Fibroblast of skin of scalp (primary cell): ENCODE data around the gene WNT7A.

ENCODE experiments used
- DNase-seq: peaks from one replicate; pipeline ENCODE4 v3.0.0-alpha.2; 2013

WNT7A gene

DNA sequence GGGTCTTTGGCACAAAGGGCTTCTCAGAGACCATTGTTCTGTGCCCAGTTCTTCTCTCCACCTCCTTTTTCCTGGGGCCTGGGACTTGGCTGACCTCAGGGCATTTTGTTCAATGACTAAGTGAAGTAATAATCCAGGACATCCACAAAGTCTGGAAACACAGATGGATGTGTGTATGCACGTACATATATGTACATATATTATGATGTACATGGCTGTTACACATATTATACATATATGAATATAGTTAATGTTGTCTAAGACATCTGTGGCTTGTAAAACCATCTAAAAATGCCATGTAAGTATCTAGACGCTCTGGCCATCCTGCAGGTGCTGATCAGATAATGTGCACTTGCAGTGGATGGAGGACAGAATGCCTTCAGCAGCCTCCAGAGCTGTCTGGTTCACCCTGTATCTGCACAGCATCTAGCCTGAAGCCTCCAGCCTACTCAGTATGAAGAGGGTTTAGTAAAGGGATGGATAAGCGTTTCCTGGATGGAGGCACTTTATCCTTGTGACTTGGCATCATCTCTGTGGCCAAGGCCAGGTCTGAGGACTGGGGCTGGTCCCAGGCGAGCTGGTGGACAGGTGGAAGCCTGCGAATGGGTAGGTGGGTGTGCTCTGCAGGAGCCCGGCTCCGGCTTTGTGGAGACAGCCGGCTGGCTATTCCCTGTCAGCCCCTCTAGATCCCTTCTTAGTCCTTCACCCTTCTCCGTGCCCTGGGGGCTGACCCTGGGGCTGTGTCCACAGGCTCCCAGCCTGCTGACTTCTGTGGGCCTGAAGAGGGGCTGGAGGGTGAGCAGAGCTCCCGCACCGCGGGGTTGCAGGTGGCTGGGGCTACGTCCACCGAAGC lies 88.4 kb downstream of the WNT7A start:
- no peak for DNase-seq

DNA sequence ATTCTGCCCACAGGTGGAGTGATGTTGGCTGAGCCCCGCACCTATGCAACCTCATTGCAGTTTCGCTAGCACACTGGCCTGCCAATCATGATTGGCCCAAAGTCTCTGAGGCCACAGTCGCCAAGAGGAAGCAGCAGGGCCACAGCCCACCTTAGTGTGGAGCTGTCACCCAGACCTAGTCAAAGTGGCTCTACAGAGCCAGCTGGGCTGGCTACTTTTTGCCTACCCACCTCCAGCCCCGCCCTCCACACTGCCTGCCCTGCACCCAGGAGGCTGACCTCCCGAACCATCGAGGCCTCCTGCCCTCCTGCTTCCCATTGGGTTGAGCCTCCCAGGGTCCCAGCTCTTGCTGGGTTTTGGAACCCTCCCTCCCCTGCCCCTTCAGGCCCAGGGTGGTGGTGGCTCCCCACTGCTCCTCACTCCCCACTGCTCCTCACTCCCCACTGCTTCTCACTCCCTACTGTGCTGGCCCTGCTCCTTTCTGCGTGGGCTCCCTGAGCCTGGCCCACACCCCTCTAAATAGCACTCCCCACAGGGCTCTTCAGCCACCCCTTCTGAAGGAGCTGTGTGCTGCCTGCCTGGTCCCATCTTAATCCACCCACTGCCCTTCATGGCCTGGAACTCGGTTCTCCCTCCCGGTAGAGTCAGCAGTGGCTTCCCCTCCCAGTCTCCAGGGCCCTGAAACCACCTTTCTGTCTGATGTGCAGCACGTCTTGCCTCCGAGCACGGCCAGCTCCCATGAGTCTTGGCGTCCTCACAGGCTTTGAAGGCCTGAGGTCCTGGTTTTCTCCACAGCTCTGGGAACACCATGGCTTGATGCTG lies 89.3 kb downstream of the WNT7A start:
- DNase-seq, result no peak

DNA sequence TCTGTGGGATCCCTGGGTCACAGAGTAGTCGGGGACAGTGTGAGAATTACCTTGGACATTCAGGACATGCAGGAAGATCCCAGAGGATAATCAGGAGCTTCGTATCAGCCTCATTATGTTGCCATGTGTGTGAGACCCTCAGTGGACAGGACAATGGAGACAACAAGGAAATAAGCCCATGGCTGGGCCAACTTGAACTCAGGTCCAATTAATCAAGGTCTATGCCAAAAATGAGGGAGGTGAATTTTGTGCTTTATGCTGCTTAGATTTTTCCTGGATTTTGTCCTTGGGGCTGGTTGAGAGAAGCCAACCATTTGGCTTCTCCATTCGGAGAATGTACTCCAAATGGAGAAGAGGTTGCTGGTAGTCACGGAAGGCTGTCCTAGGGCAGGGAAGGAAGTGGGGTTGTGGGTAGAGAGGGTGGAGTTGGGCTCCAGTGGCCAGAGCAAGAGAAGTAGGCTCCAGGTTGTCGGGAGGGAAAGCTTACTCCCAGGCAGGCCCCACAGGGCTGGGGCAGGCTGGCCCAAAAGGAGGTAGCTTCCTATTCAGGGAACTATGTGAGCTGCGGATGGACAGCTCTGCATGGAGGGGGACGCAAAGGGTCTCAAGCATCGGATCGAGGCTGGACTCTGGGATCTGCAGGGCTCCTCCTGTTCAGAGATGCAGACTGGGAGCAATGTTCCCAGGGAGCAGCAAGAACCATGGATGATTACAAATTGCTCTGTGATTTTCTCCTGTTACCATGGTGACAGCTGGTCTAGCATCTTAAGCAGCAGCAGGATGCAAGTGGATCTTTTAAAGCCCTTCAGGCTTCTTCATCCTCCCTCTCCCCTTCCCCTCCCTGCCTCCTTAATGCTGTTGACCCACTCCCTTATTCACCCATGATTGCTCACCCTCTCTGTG lies 91.1 kb downstream of the WNT7A start:
- DNase-seq, result no peak

DNA sequence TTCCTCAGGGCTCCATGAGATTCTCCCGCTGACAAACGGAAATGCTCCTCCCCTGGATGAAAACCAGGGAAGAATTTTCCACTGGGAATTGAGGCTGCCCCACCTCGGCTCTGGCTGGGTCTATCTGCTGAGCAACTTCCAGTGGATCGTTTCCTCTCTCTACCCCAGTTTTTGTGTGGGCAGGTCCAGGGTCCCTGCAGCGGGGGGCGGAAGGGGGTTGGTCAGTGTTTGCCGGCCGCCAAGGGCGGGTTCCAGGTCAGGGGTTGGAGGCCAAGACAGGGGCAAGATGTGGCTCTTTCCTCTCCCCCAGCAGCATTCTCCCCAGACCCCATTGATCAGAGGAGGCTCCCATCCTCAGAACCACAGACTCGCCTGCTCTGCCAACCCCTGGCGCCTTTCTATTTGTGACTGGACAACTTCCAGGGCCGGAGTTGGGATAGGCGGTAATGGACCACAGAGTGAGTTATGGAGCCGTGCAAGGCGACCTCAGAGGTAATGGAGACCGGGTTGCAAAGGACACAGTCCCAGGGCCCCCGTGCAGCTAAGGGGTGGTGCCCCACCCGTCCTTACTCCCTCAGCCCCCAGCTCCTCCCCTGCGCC lies 92.2 kb downstream of the WNT7A start:
- no peak for DNase-seq

DNA sequence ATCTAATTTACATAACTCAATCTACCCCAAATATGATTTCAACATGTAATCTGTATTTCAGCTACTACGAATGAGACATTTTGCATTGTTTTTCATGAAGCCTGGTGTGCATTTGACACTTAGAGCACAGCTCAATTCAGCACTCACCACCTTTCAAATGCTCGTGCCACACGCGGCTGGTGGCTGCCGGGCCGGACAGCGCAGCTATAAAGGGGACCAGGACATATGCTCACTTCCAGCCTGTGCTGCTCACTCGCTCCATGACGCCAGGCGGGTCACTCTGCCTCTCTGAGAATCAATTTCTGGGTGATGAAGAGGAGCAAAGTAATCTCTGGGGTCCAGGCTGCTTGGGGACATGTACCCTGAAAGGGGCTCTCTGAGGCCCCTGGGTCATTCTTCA lies 93.1 kb downstream of the WNT7A start:
- no peak for DNase-seq

DNA sequence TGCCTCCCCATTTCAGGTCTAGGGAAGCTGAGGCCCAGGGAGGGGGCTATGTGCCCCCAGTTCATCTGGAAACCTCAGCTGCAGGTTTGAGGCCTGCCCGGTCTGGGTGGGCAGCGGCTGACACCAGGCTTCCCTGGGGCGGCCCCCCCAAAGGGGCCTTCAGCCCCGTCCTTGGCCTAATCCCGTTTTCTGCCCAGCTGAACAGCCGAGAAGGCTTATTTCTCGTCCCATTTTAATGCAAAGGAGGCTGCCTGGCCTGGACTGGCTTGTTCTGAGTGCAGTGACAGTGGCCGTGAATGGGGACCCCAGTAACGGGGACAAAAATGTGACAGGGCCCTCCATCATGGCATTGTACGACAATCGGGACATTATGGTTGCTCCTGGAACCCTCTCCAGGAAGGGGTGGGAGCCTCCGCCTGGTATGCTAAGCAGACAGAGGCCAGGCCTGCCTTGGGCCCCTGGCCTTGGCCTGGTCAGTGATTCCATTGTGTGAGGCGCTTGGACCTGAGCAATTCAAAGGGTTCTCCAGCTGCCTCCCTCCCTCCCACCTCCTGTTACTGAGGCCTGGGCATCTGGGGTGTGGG lies 93.9 kb downstream of the WNT7A start:
- DNase-seq, result no peak

DNA sequence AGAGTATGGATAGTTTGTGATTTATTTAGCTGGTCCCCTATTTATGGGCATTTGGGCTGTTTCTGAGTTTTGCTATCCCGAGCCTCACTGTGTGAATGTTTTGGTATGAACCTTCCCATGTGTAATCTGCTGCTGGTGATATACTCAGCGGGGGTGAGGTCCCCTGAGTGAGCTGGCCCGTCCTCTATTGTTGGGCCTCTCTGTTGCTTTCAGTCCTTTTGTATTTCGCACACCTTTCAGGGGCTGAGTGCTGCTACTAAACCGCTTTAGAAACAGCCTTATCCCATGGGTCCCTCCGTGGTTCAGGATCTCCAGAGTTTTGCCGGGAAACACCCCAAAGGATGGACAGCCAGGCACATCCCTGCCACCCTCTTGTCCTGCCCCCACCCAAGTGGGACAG lies 94.5 kb downstream of the WNT7A start:
- no peak for DNase-seq

DNA sequence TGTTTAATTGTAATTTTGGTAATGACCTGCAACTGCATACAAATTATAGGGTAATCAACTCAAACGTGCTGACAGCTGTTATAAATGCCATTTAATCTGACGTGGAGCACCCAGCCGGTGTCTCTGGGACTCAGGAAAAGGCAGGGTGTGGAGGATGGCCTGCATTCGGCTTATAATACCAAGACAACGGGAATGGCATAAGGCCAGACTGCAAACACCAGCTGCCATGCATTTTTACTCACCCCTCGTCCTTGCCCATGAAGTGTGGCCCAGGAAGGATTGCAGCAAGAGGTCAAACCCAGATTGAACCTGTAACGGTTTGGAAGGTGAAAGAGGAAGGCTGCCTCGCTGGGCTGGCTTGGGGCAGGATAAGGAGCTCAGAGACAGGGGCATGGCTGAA lies 96.4 kb downstream of the WNT7A start:
- DNase-seq, result no peak

DNA sequence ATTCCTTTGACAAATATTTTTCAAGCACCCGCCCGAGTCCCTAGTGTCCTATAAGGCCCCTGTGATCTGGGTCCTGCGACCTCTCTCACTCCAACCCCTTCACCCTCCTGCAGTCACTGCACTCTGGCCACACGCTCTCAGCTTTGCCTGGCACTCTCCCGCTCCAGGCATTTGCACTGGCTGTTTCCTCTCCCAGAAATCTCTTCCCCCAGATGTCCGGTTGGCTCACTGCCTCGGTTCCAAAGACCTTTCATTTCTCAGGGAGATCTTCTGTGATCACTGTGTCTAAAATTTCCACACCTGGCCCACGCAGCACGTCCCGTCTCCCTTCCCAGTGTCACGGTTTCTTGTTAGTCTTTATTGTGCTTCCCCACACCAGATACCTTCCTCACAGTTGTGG lies 97.4 kb downstream of the WNT7A start:
- no peak for DNase-seq

DNA sequence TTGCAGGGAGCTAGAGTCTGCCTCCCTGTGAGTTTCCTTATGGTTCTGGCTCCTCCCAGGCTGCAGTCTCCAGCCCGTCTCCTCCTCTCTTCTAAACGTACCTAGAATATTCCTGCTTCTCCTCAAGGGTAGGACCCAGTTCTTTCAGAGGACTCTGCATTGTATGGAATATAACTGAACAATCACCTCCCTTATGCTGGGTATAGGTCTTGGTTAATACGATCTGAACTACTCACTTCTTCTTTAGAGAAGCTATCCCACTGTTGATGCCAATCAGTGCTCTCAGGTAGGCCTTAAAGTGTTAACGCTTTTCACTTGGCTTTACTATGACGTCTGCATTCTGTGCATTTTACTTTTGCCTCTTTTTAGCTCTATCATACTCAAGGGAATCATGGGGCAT lies 98.5 kb downstream of the WNT7A start:
- DNase-seq, result no peak

DNA sequence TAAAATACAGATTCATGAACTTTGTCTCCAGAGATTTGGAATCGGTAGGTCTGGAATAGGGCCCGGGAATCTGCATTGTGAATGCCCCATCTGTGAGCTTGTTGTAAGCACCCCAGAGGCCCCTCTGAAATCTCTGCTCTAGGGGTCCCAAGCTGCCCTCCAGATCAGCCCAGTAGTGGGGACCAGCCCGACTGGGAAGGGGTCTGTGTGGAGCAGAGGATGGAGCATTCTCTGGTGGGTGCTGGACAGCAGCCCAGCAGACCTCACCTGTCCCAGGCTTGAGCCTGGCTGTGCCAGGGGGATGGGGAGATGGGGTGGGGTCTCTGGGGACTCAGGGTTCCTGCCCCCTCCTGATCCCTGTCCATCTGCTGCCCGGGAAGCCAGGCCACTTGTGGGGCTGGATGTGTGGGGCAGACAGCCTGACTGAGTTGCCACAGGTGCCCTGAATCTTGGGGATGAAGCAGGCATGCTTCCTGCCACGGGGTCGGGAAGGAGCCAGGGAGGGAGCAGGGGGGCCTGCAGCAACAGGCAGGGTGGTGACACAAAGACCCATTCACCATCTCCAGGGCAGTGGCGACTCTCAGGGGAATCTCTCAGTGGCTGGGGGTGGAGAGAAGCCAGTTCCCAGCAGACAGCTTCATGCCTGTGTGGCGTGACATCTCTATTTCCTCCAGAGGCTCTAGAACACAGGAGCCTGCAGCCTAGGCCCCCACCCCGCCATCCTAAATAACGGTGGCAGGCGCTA lies 99.3 kb downstream of the WNT7A start:
- DNase-seq, result no peak

DNA sequence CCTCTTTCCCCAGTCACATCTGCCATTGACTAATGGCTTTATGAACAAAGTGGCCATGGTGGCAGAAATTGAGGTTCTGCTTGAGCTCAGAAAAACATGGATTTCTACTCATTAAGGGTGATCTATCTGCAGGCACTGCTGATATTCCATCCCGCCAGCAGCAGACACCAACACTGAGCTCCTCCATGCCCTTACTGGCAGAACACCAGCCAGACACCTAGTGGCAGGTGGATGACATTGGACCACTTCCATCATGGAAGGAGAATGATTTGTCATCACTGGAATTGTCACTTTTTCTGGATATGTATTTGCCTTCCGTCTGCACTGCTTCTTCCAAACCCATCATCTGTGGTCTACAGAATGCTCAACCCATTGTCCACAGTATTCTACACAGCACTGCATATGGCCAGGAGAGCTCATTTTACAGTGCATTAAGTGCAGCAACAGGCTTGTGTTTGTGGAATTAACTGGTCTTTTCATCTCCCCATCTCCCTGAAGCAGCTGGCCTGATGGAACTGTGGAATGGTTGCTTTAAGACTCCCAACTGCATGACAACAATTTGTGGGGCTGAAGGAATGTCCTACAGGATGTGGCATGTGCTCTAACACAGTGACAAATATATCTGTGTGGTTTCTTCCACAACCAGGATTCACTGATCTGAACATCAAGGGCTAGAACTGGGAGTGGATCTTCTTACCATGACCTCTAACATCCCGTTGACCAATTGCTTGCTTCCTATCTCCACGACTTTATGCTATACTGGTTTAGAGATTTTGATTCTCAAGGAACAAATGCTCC lies 103.4 kb downstream of the WNT7A start:
- DNase-seq, result no peak

DNA sequence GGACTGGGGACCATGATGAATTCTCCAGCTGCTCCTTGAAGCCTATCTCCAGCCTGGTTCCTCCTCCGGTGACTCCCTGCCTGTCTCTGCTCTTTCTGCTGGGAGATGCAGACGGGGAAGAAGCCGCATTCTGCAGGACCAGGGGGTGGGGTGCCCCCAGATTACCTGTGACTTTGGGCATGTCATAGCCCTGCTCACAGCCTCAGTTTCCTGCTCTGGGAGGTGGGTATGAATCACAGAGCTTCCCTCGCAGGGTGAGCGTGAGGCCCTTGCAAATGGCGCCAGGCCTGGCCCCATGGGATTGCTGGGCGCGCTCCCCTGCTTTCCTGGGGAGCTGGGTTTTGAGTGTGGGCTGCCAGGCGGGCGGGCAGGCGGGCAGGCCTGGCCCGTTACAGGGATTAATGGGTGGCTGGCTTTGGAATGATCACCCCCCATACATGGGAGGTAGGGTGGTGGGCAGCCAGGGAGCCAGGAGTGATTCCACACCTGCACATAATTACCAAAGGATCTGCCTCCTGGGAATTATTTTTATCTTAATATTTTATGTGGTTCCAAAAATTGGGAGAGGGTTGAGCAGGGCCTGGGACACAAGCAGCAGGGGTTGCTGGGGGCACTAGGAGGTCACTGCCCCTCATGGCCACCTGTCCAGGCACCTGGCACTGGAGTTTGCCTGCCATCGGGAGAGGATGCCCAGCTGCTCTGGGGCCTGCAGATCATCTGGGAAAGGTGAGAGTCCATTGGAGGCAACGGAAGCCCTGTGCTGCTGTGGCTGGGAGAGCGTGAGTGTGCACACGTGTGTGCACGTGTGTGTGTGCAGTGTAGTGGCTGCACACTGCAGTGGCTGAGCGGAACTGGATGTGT lies 106.8 kb downstream of the WNT7A start:
- DNase-seq, result no peak

DNA sequence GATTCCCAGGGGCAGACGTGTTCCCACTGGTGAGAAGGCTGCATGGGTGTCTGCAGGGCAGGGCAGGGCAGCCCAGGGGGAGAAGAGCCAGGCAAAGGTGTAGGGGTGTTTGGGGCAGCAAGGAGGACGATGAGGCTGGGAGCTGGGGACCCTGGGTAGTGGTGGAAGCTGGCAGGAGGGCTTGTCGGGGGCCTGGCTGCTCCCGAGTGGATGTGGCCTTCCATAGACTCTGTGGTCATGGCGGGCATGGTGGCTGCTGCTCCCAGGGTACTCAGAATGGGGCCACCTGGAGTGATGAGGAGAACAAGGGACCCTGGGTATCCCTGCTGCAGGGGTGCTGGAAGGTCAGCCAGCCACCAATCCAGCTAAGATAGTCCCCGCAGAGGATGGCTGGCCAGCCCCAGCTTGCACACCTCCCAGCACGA lies 107.5 kb downstream of the WNT7A start:
- DNase-seq, result no peak

DNA sequence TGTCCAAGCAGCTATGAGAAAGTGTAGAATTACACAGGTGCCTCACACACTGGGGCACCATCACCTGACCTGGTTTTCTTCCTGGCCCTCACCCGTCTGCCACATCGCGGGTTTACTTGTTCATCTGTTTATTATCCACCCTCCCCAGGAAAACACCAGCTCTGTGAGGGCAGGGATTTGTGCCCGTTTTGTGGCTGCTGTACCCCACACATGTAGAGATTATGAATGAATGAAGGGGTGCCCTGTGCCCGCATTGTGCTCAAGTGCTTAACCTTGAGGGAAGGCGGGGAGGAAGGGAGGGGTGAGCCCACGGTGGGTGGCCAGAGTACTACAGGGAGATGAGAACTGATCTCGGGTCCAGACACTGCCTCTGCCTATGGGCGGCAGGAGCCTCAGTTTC lies 108.4 kb downstream of the WNT7A start:
- no peak for DNase-seq

DNA sequence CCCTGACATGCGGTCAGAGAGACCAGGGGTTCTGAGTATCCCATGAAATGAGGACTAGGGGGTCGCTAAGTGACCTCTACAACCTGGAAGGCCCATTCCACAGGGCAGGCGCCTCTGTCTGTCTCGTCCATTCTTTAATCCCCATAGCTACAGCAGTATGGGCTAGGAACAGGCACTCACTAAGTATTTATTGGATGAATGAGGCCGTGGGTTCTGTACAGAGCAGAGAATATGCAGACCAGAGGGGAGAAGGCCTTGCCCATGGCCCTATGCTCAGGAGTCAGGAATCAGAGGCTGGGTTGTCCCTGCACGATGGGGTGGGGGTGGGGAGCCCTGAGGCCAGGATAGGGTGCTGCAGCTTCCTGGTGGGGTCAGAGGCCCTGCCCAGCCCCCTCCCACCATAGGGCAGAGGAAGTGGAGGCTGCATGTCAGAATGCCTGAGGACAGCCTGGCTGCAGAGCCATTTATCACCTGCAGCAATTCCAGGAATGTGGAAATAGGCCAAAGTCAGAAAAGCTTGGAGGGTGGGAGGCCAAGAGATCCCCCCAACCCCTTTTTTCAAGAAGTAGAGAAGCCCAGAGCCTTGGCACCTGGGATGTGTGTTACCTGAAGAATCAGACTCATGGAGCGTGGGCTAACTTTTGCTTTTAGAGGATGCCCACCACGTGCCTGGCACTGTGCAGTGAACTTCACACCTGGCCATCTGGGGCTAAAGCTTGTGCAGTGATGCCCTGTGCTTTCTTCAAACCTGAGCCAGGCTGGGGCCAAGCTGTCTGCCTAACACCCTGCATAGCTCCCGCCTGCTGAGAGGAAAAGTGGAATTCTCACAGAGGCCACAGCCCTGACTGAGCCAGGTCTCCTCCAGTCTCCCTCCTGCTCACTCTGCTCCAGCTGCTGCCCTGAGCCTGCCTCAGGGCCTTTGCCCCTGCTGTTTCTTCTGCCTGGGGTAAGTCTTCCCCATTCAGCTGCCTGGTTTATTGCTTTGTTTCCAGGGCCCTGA lies 109.4 kb downstream of the WNT7A start:
- no peak for DNase-seq

DNA sequence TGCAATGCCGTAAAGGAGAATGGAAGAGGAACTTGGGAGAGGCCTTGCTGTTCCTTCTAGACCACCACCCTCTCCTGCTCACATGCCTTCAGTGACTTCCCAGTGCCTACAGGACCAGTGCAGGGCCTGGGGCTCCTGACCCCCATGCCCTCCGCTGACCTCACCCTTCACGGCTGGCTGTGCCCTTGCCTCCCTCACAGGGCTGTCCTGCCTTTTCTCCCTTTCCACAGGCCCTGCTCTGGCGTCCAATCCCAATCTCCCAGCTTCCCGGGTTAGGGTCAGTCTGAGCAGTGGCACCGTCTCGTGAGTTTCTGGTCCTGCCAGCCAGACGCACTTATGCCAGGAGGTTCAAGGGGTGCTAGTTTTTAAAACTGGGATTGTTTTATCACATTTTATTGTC lies 110.4 kb downstream of the WNT7A start:
- no peak for DNase-seq

DNA sequence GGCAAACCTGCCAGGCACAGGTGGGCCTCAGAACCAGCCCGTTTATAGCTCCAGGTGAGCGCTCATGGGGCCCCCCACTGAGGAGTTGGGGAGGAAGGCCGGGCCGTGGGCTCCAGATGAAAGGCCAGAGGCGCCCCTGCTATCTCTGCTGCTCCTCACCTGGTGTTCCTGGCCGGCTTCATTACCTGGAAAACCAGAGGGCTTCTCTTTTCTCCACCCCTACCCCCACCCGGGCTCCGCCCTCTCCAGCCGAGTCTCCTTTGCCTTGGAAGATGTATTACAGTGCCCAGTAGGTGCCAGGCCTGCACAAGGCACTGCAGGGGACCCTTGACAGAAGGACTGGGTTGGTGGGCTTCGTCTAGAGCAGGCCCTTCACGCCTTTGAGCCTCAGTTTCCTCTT lies 111.4 kb downstream of the WNT7A start:
- no peak for DNase-seq
